Mesenchymal stem cell (in vitro differentiated cells and primary cell): ENCODE measurements around the gene SPTLC2.

ENCODE experiments used
- DNase-seq: peaks from one replicate; pipeline ENCODE4 v3.0.0-alpha.2; 2013
- H2AFZ ChIP-seq: one replicate; pipeline ENCODE4 v1.6.1; 2013; ENCODE audit warnings: low read depth, mild to moderate bottlenecking, control low read depth, inconsistent platforms, low read length, moderate library complexity
- H2AK5ac ChIP-seq: 2 replicates; pipeline ENCODE4 v1.6.1; 2013; ENCODE audit warnings: low read length, moderate library complexity, mild to moderate bottlenecking, inconsistent platforms; ENCODE audit not compliant: severe bottlenecking
- H2BK120ac ChIP-seq: one replicate; pipeline ENCODE4 v1.6.1; 2013; ENCODE audit warnings: low read depth, mild to moderate bottlenecking, inconsistent platforms, low read length, moderate library complexity
- H2BK12ac ChIP-seq, 2 experiments: one replicate each; pipeline ENCODE4 v1.6.1; 2013; ENCODE audit warnings: inconsistent platforms in 2 of 2, low read length in 2 of 2, mild to moderate bottlenecking in 2 of 2, moderate library complexity in 2 of 2, control low read depth in 1 of 2
- H2BK15ac ChIP-seq: one replicate; pipeline ENCODE4 v1.6.1; 2013; ENCODE audit warnings: mild to moderate bottlenecking, low read depth, inconsistent platforms; ENCODE audit not compliant: poor library complexity, severe bottlenecking
- H2BK5ac ChIP-seq: 2 replicates; pipeline ENCODE4 v1.6.1; 2013; ENCODE audit warnings: low read depth, mild to moderate bottlenecking, low read length, control low read depth, inconsistent platforms; ENCODE audit not compliant: poor library complexity, severe bottlenecking
- H3K14ac ChIP-seq, 2 experiments: one replicate each; pipeline ENCODE4 v1.6.1; 2013; ENCODE audit warnings: inconsistent platforms in 2 of 2, low read length in 2 of 2, control low read depth in 1 of 2, mild to moderate bottlenecking in 1 of 2, moderate library complexity in 1 of 2
- H3K18ac ChIP-seq, 2 experiments: one replicate each; pipeline ENCODE4 v1.6.1; 2013; ENCODE audit warnings: inconsistent platforms in 2 of 2, low read length in 2 of 2, control low read depth in 1 of 2, low read depth in 1 of 2, mild to moderate bottlenecking in 1 of 2
- H3K23ac ChIP-seq, 2 experiments: one replicate each; pipeline ENCODE4 v1.6.1; 2013; ENCODE audit warnings: inconsistent platforms in 2 of 2, low read length in 2 of 2, mild to moderate bottlenecking in 2 of 2, moderate library complexity in 2 of 2, control low read depth in 1 of 2
- H3K27ac ChIP-seq: 2 replicates; pipeline ENCODE4 v1.5.1; 2013; ENCODE audit warnings: mild to moderate bottlenecking, moderate library complexity, low read length, control low read depth, inconsistent platforms; ENCODE audit not compliant: poor library complexity, severe bottlenecking
- H3K27me3 ChIP-seq, 2 experiments: 2 replicates each; pipeline versions ENCODE4 v1.6.1 to v1.7.0; 2013; ENCODE audit warnings: low read length in 2 of 2, mild to moderate bottlenecking in 2 of 2, moderate library complexity in 2 of 2, control low read depth in 1 of 2, inconsistent platforms in 1 of 2; ENCODE audit not compliant: control insufficient read depth in 1 of 2, insufficient read depth in 1 of 2
- H3K36me3 ChIP-seq, 2 experiments: 2 replicates each; pipeline versions ENCODE4 v1.6.1 to v1.7.0; 2013; ENCODE audit warnings: low read length in 2 of 2, control low read depth in 1 of 2, inconsistent platforms in 1 of 2, low read depth in 1 of 2, mild to moderate bottlenecking in 1 of 2; ENCODE audit not compliant: insufficient read depth in 2 of 2, control insufficient read depth in 1 of 2
- H3K4ac ChIP-seq, 2 experiments: one replicate each; pipeline ENCODE4 v1.6.1; 2013; ENCODE audit warnings: inconsistent platforms in 2 of 2, low read length in 2 of 2, mild to moderate bottlenecking in 2 of 2, moderate library complexity in 2 of 2, control low read depth in 1 of 2, low read depth in 1 of 2
- H3K4me1 ChIP-seq: 2 replicates; pipeline ENCODE4 v1.6.1; 2013; ENCODE audit warnings: low read depth, low read length, control low read depth; ENCODE audit not compliant: control insufficient read depth, insufficient read depth
- H3K4me2 ChIP-seq: 2 replicates; pipeline ENCODE4 v1.6.1; 2013; ENCODE audit warnings: low read length, mild to moderate bottlenecking, inconsistent platforms; ENCODE audit not compliant: poor library complexity, severe bottlenecking
- H3K4me3 ChIP-seq, 2 experiments: 2 replicates each; pipeline versions ENCODE4 v1.5.1 to v1.7.0; 2013; ENCODE audit warnings: low read length in 2 of 2, mild to moderate bottlenecking in 2 of 2, control low read depth in 1 of 2, low read depth in 1 of 2; ENCODE audit not compliant: insufficient read depth in 1 of 2
- H3K79me1 ChIP-seq: replicated peaks from 2 replicates; pipeline ENCODE4 v1.6.1; 2013; ENCODE audit warnings: mild to moderate bottlenecking, control low read depth, low read length, inconsistent platforms; ENCODE audit not compliant: poor library complexity, severe bottlenecking
- H3K9ac ChIP-seq: 2 replicates; pipeline ENCODE4 v1.7.0; 2013; ENCODE audit warnings: mild to moderate bottlenecking, low read length, moderate library complexity
- H3K9me3 ChIP-seq: 2 replicates; pipeline ENCODE4 v1.7.0; 2013; ENCODE audit warnings: mild to moderate bottlenecking, low read length; ENCODE audit not compliant: control insufficient read depth
- H4K8ac ChIP-seq: one replicate; pipeline ENCODE4 v1.6.1; 2013; ENCODE audit warnings: inconsistent platforms, mild to moderate bottlenecking, low read length, moderate library complexity
- H4K91ac ChIP-seq: one replicate; pipeline ENCODE4 v1.6.1; 2013; ENCODE audit warnings: mild to moderate bottlenecking, low read length, inconsistent platforms
- WGBS: methylation state at CpG from one replicate; pipeline ENCODE4 v1.1.7; 2013; ENCODE audit warnings: mixed read lengths; 5-methylcytosine and 5-hydroxymethylcytosine counted together

The SPTLC2 gene

GRCh38 chr14:77511486-77512162 lies 104.8 kb downstream of the SPTLC2 start:
- WGBS, result 96% methylated on average over 8 of the region's 8 CpGs
- H3K4ac ChIP-seq, result no peak overlapping the region
- no peak overlapping the region for H3K18ac ChIP-seq
- H2BK15ac ChIP-seq, result no peak overlapping the region
- H3K27ac ChIP-seq, result no peak overlapping the region
- H3K14ac ChIP-seq, result no peak overlapping the region
- H2AK5ac ChIP-seq, result no peak overlapping the region
- no peak overlapping the region for H3K9ac ChIP-seq
- H4K8ac ChIP-seq, result no peak overlapping the region
- H3K4me2 ChIP-seq, result no peak overlapping the region
- peaks cover 6% of the 10 kb centered on the region for H3K79me1 ChIP-seq
- no peak overlapping the region for H2BK12ac ChIP-seq
- H3K36me3 ChIP-seq, result peaks cover 15 to 64% of the 10 kb centered on the region in 2 experiments
- no peaks in the 10 kb centered on the region for H3K27me3 ChIP-seq
- H3K9me3 ChIP-seq, result no peaks in the 10 kb centered on the region
- no peak for DNase-seq
- no peak overlapping the region for H2AFZ ChIP-seq
- no peak overlapping the region for H3K23ac ChIP-seq
- no peak overlapping the region for H4K91ac ChIP-seq
- H2BK120ac ChIP-seq, result no peak overlapping the region
- H2BK5ac ChIP-seq, result no peak overlapping the region
- peaks cover 3% of the 10 kb centered on the region for H3K4me1 ChIP-seq
- H3K4me3 ChIP-seq, result no peak overlapping the region

- Histone ChIP-seq H2AFZ (no peak overlapping the region), H2BK5ac (no peak overlapping the region), H3K27me3 (no peaks in the 10 kb centered on the region), H3K27ac (no peak overlapping the region), H2BK12ac (no peak overlapping the region), H3K18ac (no peak overlapping the region), H3K23ac (no peak overlapping the region), H3K9me3 (no peaks in the 10 kb centered on the region), H3K4me1 (peaks cover 3% of the 10 kb centered on the region), H4K8ac (no peak overlapping the region), H3K9ac (no peak overlapping the region), H2BK120ac (no peak overlapping the region), H3K14ac (no peak overlapping the region), H3K4me3 (no peak overlapping the region), H2AK5ac (no peak overlapping the region), H3K4ac (no peak overlapping the region), H3K36me3 (peaks cover 19 to 57% of the 10 kb centered on the region in 2 experiments), H4K91ac (no peak overlapping the region), H2BK15ac (no peak overlapping the region), H3K79me1 (peaks cover 10% of the 10 kb centered on the region), H3K4me2 (no peak overlapping the region)
- 100% methylated on average over 2 of the region's 4 CpGs for WGBS
- DNase-seq, result no peak
Measured at GRCh38 chr14:77509366-77509765, 107.1 kb downstream of the SPTLC2 start.

- Histone ChIP-seq H3K27me3 (no peaks in the 10 kb centered on the region), H2BK12ac (no peak overlapping the region), H3K4me3 (no peak overlapping the region), H3K4ac (no peak overlapping the region), H3K23ac (no peak overlapping the region), H3K18ac (no peak overlapping the region), H3K27ac (peak overlapping the region; percentile 69), H4K8ac (no peak overlapping the region), H3K9ac (no peak overlapping the region), H2BK15ac (no peak overlapping the region), H2BK5ac (no peak overlapping the region), H2AK5ac (no peak overlapping the region), H3K36me3 (peaks cover 19 to 57% of the 10 kb centered on the region in 2 experiments), H4K91ac (no peak overlapping the region), H3K79me1 (peaks cover 8% of the 10 kb centered on the region), H2AFZ (no peak overlapping the region), H3K14ac (no peak overlapping the region), H2BK120ac (no peak overlapping the region), H3K4me1 (peaks cover 3% of the 10 kb centered on the region), H3K4me2 (no peak overlapping the region), H3K9me3 (no peaks in the 10 kb centered on the region)
- 92% methylated on average over 3 of the region's 3 CpGs for WGBS
- DNase-seq, result no peak
Measured at GRCh38 chr14:77508876-77509275, 107.6 kb downstream of the SPTLC2 start.

- Histone ChIP-seq H3K4me2 (no peak overlapping the region), H3K18ac (no peak overlapping the region), H2AK5ac (no peak overlapping the region), H3K4me3 (no peak overlapping the region), H3K36me3 (peaks cover 19 to 57% of the 10 kb centered on the region in 2 experiments), H2AFZ (no peak overlapping the region), H2BK15ac (no peak overlapping the region), H3K4me1 (peaks cover 3% of the 10 kb centered on the region), H4K8ac (no peak overlapping the region), H2BK120ac (no peak overlapping the region), H2BK12ac (no peak overlapping the region), H3K9me3 (no peaks in the 10 kb centered on the region), H3K27ac (peak overlapping the region; percentile 72), H2BK5ac (no peak overlapping the region), H3K14ac (no peak overlapping the region), H3K9ac (no peak overlapping the region), H3K4ac (no peak overlapping the region), H3K79me1 (peaks cover 7% of the 10 kb centered on the region), H4K91ac (no peak overlapping the region), H3K23ac (no peak overlapping the region), H3K27me3 (no peaks in the 10 kb centered on the region)
- 50% methylated on average over 1 of the region's 4 CpGs for WGBS
- DNase-seq, result peak; percentile 66
Measured at GRCh38 chr14:77508249-77508648, 108.2 kb downstream of the SPTLC2 start.
